Gastrocnemius medialis (tissue), 4 donors: ENCODE measurements around the gene STRA6.

Experiments
- POLR2A ChIP-seq, 2 donors: fragments of 450-650 bp; IDR thresholded peaks; one replicate each; pipeline ENCODE4 v1.6.1; 2017; ENCODE audit warnings: antibody characterized with exemption in 2 of 2, mild to moderate bottlenecking in 2 of 2, moderate library complexity in 2 of 2
- TF ChIP-seq, protein P1 (sequence below), 5 experiments: fragments of 450-650 bp in 3 of 5; fragments of 200-600 bp in 2 of 5; sonication (generic) in 2 of 5; IDR thresholded peaks in 4 of 5; conservative IDR thresholded peaks in 1 of 5; 1 replicate in 4 of 5; 2 replicates in 1 of 5; pipeline ENCODE4 v1.5.1; 2016 to 2019; ENCODE audit warnings: antibody characterized with exemption in 5 of 5, mild to moderate bottlenecking in 3 of 5, moderate library complexity in 3 of 5

DNA sequence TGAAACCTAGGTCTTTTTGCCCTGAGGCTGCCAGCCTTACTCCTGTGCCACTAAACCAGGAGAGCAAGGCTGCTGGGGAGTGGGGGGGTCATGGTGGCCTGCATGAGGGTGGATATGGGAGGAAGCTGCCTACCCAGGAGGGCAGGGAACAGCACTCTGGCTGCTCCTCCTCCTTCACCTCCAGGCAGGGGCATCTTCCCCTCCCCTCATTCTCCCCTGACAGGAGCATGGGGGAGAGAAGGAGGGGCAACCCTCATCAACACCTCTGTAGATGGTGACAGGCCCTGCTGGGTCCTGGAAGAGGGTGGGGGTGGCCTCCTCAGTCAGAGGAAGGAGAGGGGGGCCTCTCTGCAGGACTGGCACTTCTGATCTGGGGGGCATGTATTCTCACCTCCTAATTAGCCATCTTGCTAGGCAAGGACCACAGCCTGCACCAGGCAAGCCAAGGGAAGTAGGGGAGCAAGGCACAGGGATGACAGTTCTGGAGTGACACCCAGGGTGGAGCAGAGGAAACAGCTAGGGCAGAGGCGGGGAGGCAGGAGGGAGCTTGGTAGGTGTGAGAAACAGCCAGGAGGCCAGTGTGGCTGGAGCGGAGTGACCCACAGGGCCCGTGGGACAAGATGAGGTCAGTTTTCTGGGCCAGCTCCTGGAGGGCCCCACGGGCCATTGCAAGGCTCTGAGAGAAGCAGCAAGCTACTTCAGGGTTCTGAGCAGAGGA lies 38.5 kb upstream of the STRA6 start:
- TF ChIP-seq, protein P1, sequence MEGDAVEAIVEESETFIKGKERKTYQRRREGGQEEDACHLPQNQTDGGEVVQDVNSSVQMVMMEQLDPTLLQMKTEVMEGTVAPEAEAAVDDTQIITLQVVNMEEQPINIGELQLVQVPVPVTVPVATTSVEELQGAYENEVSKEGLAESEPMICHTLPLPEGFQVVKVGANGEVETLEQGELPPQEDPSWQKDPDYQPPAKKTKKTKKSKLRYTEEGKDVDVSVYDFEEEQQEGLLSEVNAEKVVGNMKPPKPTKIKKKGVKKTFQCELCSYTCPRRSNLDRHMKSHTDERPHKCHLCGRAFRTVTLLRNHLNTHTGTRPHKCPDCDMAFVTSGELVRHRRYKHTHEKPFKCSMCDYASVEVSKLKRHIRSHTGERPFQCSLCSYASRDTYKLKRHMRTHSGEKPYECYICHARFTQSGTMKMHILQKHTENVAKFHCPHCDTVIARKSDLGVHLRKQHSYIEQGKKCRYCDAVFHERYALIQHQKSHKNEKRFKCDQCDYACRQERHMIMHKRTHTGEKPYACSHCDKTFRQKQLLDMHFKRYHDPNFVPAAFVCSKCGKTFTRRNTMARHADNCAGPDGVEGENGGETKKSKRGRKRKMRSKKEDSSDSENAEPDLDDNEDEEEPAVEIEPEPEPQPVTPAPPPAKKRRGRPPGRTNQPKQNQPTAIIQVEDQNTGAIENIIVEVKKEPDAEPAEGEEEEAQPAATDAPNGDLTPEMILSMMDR (IDR thresholded peaks at IDR 0.05 in 4 of 5, conservative IDR thresholded peaks at IDR 0.05 in 1 of 5) = no peak
- no peak for TF ChIP-seq POLR2A (IDR thresholded peaks at IDR 0.05)
